DND-41 (cell line): Measurements from ENCODE around the gene GPX3.

Source experiments
- EZH2 ChIP-seq: IDR thresholded peaks from 3 replicates; pipeline ENCODE4 v1.6.1; 2012; ENCODE audit warnings: borderline replicate concordance, low read depth, mild to moderate bottlenecking, moderate library complexity, low read length, inconsistent platforms; ENCODE audit not compliant: severe bottlenecking
- TF ChIP-seq, protein P1 (sequence below): IDR thresholded peaks from 2 replicates; pipeline ENCODE4 v1.5.1; 2012; ENCODE audit warnings: borderline replicate concordance, low read length, moderate library complexity, mild to moderate bottlenecking; ENCODE audit not compliant: poor library complexity, severe bottlenecking; ENCODE audit errors: extremely low read depth

DNA sequence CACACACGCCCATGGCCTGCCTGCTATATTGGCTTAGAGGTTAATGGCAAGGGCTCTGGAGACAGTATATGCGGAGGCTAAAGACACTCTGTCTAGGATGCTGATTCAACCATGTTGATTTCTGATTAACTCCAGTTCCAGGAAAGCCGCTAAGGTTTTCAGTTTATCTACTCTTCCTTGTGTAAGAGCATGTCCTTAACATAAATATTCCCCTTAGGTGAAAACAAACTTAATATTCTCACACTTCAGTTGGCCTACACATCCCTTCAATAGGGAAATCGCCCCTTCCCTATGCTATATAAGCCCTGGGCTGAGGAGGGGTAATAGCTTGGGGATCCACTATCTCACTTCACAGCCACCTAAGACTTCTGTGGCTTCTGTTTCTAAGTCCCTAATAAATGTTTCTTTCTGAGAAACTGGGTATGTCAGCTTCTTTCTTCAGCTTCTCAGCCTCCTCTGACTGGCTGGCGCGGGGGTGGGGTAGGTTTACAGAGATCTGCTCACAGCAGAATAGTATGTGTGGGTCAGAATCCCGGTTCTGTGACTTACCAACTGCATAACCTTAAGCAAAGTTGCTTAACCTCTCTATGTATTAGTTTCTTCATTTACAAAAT is 4.3 kb upstream of the GPX3 start:
- TF ChIP-seq, protein P1, sequence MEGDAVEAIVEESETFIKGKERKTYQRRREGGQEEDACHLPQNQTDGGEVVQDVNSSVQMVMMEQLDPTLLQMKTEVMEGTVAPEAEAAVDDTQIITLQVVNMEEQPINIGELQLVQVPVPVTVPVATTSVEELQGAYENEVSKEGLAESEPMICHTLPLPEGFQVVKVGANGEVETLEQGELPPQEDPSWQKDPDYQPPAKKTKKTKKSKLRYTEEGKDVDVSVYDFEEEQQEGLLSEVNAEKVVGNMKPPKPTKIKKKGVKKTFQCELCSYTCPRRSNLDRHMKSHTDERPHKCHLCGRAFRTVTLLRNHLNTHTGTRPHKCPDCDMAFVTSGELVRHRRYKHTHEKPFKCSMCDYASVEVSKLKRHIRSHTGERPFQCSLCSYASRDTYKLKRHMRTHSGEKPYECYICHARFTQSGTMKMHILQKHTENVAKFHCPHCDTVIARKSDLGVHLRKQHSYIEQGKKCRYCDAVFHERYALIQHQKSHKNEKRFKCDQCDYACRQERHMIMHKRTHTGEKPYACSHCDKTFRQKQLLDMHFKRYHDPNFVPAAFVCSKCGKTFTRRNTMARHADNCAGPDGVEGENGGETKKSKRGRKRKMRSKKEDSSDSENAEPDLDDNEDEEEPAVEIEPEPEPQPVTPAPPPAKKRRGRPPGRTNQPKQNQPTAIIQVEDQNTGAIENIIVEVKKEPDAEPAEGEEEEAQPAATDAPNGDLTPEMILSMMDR, result no peak
- no peak for TF ChIP-seq EZH2
